Stimulated activated naive CD8-positive, alpha-beta T cell treated with anti-CD3 and anti-CD28 coated beads, Interleukin-15, Interleukin-2, amounts not matched to agents 100 U/mL and 50 U/mL, for 24 hours (primary cell): ENCODE results near the gene LRP1B.

Source experiments
- ATAC-seq: fragments of 150-1000 bp; cut with Tn5 transposase; one replicate; pipeline ENCODE4 v1.10.0; 2021
- DNase-seq: peaks from one replicate; pipeline ENCODE4 v3.0.0; 2021

The LRP1B gene

DNA sequence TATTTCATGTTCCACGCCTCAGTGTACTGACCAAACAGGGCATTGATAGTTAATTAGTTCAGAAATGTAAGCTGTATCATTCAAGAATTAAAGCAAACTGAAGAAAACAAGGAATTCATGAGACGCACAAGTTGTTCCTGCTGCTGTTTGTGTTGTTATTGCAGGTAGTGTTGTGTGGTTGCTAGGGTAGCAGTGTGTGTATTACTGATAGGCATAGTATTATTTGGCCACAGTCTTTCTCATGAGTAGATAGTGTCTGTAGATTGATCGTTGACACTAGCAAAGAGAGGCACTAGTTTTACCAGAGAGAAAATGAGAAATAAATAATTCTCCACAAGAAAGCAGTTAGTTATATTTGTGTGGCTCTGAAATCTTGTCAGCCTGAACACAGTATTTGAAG, 548.6 kb downstream of the LRP1B start:
- no peak for DNase-seq
- no peak for ATAC-seq

DNA sequence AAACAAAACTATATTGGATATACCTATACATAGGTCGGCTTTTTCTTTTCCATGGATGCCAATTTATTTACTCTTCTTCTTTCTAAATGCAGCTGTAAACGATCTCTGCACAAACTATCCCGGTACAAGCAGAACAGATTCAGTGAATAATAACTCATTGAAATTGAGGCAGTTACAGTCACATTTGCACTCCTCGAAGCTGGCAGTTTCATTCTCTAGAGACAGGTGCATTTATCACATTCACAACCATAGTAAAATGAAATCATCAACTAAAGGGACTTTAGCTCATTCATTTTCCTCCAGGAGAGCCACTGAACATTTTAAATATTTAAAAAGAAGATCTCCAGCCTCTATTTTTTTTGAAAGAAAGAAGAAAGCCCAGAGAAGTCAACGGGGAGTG, 551.7 kb downstream of the LRP1B start:
- DNase-seq (no peak), ATAC-seq (no peak)

DNA sequence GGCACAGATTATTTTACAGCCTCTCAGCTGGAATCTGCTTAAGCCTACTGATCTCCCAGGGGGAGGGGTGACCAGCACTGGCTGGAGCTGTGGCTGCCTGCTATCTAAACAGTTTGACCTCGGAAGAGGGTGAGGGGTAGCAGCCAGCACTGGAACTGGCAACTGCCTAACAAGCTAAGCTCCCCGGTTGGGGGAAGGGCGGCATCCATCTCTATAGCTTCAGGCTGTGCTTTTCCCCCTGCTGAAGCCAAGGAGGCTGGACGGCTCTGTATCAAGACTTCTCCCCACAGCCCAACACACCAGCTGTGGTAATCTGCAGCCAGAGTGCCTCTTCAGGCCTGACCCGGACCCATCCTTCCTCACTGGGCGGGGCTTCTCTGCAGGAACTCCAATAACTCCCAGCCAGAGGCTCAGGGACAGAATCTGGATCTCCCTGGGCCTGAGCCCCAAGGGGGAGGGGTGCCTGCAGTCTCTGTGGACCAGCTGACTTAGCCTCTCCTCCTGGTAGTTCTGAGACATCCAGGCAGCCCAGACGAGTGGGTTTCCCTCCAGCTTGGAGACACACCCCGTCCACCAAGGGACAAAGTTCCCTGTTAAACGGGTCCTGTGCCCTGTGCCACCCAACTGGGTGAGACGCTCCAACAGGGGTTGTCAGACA, 560.2 kb downstream of the LRP1B start:
- DNase-seq, result no peak
- ATAC-seq, result no peak

DNA sequence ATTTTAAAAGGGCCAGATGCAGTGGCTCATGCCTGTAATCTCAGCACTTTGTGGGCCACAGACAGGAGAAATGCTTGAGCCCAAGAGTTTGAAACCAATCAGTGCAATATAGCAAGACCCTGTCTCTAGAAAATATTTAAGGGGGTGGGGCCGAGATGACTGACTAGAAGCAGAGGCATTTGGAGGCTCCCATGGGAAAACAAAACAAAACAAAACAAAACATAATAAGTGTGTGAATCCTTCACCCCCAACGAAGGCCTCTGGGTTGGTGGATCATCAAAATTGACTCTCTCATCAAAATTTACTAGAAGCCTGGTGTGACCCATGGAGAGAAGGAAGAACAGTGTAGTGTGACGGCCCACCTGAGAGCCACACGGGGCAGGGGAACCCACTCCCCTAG, 560.9 kb downstream of the LRP1B start:
- no peak for ATAC-seq
- no peak for DNase-seq

DNA sequence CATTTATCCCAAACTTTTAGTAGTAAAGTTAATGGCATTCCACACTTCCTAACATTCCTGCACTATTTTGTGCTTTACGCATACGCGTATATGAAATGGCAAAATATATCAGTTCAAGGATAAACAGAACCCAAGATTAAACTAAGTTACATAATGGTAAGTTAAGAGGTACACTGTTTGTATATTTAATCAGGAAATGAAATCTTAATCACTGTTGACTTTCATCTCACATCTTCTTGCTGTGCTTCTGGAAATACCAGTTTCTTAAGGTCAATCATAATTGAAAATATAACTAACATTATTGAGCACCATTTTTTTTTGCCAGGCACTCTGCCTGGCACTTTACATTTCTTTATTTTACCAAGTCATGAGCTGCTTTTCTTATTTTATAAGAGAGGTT, 565.2 kb downstream of the LRP1B start:
- no peak for ATAC-seq
- DNase-seq, result no peak

DNA sequence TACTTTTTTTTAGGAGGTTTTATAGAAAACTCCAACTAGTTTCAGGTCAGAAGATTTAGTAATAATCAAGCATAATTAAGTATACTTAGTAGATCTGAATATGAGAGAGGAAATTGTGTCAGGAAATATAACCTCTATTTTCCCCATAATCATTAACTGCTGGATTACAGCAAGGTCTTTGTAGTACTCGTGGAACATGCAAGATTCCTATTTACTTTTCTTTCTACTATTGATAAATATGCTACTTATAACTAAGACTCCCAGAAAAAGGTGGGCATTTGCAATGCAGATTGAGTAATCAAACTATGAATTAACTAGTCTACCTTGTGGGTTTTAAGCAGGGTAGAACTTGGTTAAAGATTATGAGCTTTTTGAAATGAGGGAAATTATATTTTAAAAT, 570.1 kb downstream of the LRP1B start:
- ATAC-seq (no peak), DNase-seq (no peak)

DNA sequence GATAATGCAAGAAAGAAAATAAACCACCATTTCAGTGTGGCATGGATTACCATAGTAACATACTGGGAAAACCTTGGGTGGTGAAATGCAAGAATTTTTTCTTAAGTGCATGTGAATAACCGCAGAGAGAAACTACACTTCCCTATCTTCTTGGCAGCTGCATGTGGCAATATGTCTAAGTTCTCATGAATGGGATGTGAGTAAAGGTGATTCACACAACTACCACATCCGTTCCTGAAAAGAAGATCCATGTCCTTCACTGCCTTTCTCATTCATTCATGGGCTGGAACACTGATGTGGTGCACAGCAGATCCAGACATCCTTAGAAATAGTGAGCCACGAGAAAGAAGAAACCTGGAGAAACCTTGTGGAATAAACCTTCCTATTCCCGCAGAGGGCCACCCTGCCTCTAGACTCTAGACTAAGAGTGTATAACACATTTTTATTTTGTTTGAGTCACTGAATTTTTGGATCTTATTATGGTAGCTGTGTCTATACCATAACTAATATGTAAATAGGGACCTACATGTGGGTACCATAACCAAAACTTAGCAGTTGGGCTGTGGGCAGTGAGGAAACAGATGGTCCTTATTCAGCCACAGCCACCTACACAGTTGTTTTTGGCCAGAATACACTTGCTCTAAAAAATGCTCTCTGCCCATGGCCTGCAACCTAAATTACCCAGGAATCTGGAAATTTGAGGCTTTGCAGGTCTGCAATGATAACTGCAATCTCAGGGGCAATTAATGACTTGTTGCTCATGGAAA, 573.3 kb downstream of the LRP1B start:
- no peak for ATAC-seq
- no peak for DNase-seq

DNA sequence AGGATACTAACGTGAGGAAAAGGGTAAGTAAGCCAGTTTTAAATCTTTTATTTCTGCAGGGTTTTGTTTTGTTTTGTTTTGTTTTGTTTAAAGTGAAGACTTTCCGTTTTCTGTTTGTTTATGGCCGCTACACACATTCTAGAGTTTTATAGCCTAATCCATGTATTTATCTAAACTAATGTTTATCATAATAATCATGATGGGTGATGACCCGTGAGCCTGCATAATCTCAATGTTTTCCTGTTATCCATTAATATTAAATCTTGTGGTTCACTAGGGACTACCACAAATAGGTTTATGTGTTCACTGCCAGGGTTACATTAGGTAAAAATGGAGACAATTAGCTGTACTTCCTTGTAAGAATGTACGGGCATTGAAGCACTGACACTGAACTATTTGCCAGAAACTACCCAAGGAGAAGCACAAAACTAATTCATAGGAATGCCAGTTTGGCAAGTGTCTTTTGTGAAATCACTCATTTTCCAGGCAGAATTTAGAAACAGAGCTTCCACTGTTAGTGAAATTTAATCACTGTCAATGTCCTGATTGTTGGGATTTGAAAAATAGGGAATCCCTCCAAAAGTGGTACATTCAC, 574.8 kb downstream of the LRP1B start:
- ATAC-seq (no peak), DNase-seq (no peak)

DNA sequence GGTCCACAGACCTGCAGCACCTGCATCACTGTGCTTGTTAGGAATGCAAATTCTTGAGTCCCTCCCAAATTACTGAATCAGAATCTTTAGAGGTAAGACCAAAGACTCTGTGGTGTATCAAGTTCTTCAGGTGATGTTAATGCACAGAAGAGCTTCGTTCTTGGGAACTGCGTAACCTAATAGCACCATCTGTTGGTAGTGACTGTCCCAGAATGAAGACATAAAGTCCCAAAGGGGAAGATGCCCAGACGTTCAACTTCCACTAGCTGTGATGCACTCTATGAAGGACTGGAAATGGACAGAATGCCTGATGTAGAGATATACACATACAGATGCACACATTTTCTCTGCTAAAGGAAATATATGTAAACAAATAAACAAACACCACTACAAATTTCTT, 576.0 kb downstream of the LRP1B start:
- DNase-seq (no peak), ATAC-seq (no peak)

DNA sequence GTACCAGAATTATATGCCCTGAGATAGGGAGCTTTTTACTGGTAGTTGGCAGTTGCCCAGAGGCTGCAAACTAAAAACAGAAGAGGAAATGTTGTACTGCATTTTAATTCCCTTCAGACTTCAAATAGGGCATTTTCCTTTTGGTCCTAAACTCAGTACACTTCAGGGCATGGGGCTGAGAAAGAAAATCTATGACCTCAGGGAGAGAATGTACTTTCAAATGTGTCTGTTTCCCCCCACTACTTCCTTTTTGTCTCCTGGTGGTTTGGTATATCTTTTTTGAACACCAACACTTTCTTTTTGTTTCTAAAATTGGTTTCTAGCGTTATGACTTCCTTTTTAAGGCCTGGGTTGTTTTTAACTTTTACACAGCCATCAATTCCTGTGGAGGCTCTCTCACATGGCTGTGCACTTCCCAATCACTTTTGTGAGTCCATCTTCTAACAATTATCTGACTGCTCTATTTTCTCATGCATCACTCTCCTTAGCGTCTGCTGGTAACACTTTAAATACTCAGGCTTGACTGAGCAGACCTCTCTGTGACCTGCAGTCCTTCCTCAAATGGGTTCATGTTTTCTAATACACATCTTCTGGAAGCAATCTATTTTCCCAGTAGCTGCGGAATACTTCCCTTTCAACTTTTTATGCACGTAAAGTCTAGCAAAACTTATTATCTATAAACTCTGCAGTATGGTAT, 596.0 kb downstream of the LRP1B start:
- no peak for ATAC-seq

DNA sequence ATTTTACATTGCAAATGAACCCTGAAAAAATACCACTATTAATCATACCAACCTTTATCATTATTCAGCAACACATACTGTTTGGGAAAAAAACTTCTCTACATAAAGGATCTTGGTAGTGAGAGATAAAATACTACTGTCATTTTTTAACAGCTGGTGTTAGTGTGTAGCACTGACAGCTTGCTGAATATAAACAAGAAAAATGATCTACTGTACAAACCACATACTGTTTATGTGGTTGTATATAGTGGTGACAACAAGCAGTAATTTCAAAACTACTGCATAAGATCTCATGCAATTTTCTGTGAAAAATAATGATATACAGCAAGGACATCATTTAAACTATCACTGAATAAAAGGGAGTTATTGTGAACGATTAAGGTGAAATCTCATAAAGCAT, 601.2 kb downstream of the LRP1B start:
- DNase-seq, result no peak
- no peak for ATAC-seq

More for the DNA sequence above, 596.0 kb downstream of the LRP1B start:
- DNase-seq, result no peak

DNA sequence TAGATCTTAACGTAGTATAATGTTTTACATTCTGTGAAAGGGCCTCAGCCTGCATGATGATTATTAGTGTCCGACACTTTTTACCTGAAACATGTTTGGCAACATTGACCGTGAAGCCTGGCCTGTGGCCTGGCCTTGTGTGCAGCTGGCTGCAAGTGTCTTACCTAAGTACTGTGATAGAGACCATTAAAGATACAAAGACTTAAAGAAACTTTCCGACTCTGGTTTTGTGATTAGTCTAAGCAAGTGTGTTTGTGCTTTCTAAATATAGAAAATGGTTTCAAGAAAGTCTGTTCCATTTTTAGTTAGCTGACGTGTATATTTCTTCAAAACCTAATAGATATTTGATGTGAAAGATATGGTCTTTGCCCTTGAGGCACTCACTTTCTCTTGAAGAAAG, 601.8 kb downstream of the LRP1B start:
- DNase-seq (no peak), ATAC-seq (no peak)

DNA sequence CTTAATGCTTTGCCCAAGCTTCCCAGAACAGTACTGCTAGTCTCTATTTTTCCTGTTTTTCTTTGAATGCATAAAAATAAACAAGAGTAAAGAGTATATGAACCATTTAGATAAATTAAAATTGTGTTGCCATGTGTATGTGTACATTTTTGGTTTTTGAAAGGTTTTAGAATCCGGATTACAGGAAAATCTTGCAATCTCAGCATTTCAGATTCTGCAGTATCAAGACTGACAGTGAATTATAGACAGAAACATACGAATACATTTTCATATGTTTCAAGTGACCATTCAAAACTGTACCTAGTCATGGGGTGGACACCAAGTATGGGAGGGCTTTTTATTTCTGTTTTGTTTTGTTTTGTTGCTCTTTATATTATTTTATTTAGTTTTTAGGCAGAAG, 604.1 kb downstream of the LRP1B start:
- no peak for ATAC-seq
- DNase-seq, result no peak

DNA sequence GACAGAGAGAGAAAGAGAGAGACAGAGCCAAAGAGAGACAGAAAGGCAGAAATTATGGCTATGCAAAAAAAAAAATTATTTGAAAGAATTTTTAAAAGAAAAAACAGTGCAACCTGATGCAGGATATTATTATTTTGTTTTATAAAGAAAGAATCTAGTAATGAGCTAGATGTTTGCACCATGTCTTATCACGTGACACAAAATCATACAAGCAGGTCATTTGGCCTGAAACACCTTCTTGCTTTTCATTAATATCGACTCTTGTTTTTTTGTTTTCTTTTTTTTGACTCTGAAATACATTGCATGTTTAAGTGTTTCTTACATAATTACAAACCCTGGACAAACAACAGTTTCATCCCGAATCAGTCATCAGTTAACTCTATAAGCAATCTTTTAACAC, 606.0 kb downstream of the LRP1B start:
- ATAC-seq, result no peak
- no peak for DNase-seq

DNA sequence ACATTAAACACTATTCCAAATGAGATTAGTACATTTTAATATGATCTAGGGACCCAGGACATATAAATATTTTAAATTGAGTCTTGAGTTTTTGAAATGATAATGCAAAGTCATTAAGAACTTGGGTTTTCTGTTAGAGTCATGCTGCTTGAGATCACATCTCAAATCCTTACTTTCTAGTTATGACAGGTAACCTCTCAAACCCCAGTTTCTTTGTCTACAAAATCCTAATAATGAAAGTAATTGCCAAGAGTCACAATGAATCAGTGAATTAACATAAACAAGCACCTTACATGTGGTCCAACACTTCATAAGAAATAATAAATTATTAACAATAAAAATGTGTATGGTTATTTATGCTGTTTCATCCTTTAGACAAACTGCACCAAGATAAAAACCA, 607.6 kb downstream of the LRP1B start:
- DNase-seq (no peak), ATAC-seq (no peak)

DNA sequence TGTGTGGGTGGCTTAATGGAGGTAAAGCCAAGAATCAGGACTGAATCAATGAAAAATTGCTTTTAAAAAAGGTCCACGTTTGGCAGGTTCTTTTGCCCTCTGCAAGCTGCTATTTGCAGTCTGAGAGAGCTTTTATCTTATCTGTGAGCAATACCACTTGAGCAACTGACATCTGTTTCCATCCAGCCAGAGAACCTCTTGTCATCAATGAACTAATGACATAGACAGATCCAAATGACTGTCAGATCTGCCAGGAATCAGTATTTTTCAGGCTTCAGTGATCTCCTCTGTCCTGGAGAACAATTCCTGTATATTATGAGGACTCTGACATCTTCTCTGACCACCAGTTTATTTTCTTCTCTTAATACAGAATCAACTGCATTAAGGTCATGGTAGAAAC, 608.1 kb downstream of the LRP1B start:
- ATAC-seq (no peak), DNase-seq (no peak)

DNA sequence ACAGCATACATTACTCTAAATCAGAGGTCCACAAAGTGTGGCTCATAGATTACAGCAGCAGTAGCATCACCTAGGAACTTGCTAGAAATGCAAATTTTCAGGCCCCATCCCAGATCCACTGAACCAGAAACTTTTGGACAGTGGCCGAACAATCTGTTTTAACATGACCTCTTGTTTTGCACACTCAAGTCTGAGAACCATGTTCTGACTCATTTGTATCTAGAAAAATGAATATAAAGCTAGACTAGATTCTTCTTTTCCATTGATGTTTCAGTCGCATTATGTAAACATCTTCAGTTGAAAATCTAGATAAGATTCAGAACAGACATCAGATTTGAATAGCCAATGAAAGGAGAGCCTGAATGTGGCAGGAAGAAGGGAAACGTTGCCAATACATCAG, 608.8 kb downstream of the LRP1B start:
- ATAC-seq, result no peak
- no peak for DNase-seq

DNA sequence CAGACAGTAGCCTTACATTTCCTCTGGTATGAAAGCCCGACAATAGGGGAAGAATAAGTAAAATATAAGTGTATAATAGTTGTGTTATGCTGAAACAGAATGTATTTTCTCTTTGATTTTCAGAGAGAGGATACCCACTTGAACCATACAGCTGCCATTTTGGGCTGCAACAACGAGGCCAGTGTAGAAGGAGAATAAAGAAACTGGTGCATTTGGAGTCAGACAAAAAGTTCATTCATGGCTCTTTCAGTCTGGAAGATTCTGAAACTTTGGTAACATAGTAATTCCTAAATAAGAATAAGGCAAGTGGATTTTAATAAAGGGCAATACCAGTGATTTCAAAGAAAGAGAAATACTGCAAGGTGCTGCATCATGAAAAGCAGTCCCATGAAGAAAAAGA, 610.9 kb downstream of the LRP1B start:
- no peak for ATAC-seq
- no peak for DNase-seq

DNA sequence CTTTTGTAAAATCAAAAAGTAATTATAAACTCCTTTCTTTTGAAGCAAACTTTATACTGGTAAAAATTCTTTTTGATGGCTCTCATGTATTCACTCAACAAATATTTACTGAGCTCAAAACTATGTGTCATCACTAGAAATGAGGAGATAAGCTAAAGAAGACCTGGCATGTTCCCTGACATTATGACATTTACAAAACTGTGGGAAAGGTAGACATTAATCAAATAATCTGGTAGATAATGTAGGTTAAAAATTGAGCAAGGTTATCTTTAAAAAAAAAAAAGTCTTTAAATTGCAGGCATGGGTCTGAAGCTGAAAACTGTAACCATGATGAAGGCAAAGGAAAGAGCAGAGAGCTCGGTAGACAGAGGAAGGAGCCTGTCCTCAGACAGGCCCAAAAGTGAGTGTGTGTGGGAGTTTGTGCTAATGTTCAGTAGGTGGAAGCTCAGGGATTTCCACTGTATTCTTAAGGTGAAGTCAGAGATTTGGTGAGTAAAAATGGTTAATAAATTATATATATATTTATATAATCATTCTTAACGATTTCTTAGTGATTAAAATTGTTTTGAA, 612.9 kb downstream of the LRP1B start:
- DNase-seq, result no peak
- ATAC-seq, result no peak

DNA sequence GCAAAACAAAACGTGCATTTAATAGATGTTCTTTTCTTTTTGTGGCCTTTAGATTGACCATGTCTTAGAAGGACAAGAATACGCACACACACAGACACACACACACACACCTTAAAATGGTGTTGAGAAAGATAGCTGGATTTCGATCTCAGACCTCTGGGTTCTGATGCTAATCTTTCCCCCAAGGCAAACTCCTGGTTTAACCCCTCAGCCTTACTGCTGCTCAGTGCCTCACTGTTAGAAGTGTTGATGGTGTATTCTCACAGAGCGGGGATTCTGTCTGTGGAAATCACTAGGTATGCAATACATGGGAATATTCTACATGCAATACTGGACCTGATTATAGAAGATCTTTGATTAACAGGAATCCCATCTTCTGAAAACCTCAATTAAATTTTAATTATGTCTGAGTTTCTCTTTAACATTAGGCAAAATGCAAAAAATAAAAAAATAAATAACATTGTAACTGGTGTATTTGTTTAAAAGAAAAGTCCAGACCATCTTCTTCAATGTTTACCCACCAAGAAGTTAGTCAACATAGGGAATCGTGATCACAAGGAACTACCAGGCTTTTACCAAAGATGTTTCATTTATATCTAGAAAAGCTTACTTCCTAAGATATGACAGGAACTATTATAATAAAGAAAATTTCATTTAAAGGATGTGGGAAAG, 613.5 kb downstream of the LRP1B start:
- DNase-seq (no peak), ATAC-seq (no peak)

DNA sequence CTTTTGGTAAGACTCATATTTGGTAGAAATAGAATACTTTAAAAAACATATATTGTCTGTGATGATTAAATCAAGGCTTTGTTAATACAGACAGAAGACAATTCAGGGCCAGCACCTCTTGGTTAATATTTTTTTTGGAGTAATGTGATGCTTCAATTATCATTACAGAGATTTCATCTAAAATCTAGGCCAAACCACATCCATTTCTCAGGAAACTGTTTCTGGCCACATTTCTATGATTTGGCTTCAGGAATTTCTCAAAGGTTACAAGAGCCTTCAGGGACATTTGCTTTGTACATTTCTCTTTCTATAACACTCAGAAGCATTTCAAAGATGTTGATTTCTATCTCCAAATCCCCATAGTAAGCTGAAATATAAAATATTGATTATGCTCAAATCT, 614.9 kb downstream of the LRP1B start:
- no peak for DNase-seq
- ATAC-seq, result no peak

DNA sequence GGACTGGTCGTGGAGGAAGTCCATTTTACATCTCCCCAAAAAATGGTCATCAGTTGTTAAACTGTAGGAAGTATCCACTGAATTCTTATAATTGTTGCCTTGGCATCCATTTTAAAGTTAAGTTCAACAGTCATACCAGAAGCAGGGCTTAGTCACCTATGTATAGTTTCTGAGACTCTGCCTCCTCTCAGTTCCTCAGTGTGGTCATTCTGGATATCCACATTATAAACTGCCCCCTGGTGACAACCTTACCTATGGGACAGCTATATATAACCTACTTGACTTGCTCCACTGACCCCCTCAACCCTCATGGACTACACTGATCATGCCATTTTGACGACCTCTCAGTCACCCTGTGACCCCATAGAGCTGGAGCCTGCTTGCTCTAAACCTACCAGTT, 617.0 kb downstream of the LRP1B start:
- ATAC-seq (no peak), DNase-seq (no peak)
